ENCODE measurements around the gene LRRN2. TPM values are rescaled to one million over a fixed set of nuclear protein-coding genes. Genes with fewer than 3 reads are reported as not detected.

LRRN2 gene
- total RNA-seq, 1 donor from 2014 or later = 4.9 TPM

GRCh38 chr1:204672482-204673121, 12.9 kb downstream of the LRRN2 start:
- TF ChIP-seq CTCF (IDR thresholded peaks at IDR 0.05; ENCODE audit: insufficient read depth, low read depth, low read length) = no peak
- TF ChIP-seq EZH2 (IDR thresholded peaks at IDR 0.05; ENCODE audit: insufficient read depth, low read length) = no peak

GRCh38 chr1:204672069-204672468, 13.5 kb downstream of the LRRN2 start:
- FAIRE-seq = no peak
- Histone ChIP-seq H4K20me1 (ENCODE audit: insufficient read depth, low read length) (no peaks in the 10 kb centered on the region), H3K79me2 (ENCODE audit: insufficient read depth, low read length) (no peaks in the 10 kb centered on the region), H3K27ac (ENCODE audit: low read depth, low read length) (no peak overlapping the region), H3K9me3 (ENCODE audit: insufficient read depth, low read depth, low read length) (peaks cover 2% of the 10 kb centered on the region), H2AFZ (ENCODE audit: low read depth, low read length) (no peak overlapping the region), H3K4me3 (ENCODE audit: insufficient read depth, low read depth, low read length) (no peak overlapping the region), H3K9ac (ENCODE audit: low read length) (no peak overlapping the region), H3K4me1 (ENCODE audit: insufficient read depth, low read length) (peaks cover 6% of the 10 kb centered on the region), H3K27me3 (ENCODE audit: insufficient read depth, low read length) (peaks cover 12% of the 10 kb centered on the region), H3K4me2 (ENCODE audit: low read length) (no peak overlapping the region), H3K36me3 (ENCODE audit: insufficient read depth, low read length) (no peaks in the 10 kb centered on the region)
- H3K9me3 Mint-ChIP-seq (ENCODE audit: unreplicated experiment) = no peaks in the 10 kb centered on the region
- no peak overlapping the region for H3K4me3 Mint-ChIP-seq (ENCODE audit: unreplicated experiment)
- TF ChIP-seq EZH2 (IDR thresholded peaks at IDR 0.05; ENCODE audit: insufficient read depth, low read length) (no peak), CTCF (IDR thresholded peaks at IDR 0.05; ENCODE audit: insufficient read depth, low read depth, low read length) (no peak)
- no peaks in the 10 kb centered on the region for H3K4me1 Mint-ChIP-seq (ENCODE audit: low read depth, unreplicated experiment)
- no peak for DNase-seq (ENCODE audit: low read depth)
- H3K27ac Mint-ChIP-seq (ENCODE audit: unreplicated experiment) = no peak overlapping the region
- H3K27me3 Mint-ChIP-seq (ENCODE audit: low read depth, unreplicated experiment) = peaks cover 17% of the 10 kb centered on the region
- peaks cover 2% of the 10 kb centered on the region for H3K36me3 Mint-ChIP-seq (ENCODE audit: low read depth, unreplicated experiment)

More at GRCh38 chr1:204672482-204673121, 12.9 kb downstream of the LRRN2 start:
- H3K27me3 ChIP-seq (ENCODE audit: insufficient read depth, low read length) = peaks cover 12% of the 10 kb centered on the region
- Mint-ChIP-seq H3K4me1 (ENCODE audit: low read depth, unreplicated experiment) (no peaks in the 10 kb centered on the region), H3K36me3 (ENCODE audit: low read depth, unreplicated experiment) (peaks cover 2% of the 10 kb centered on the region), H3K4me3 (ENCODE audit: unreplicated experiment) (no peak overlapping the region), H3K27me3 (ENCODE audit: low read depth, unreplicated experiment) (peaks cover 19% of the 10 kb centered on the region), H3K9me3 (ENCODE audit: unreplicated experiment) (no peaks in the 10 kb centered on the region), H3K27ac (ENCODE audit: unreplicated experiment) (no peak overlapping the region)
- no peaks in the 10 kb centered on the region for H3K79me2 ChIP-seq (ENCODE audit: insufficient read depth, low read length)
- no peak overlapping the region for H3K4me3 ChIP-seq (ENCODE audit: insufficient read depth, low read depth, low read length)
- H3K27ac ChIP-seq (ENCODE audit: low read depth, low read length) = no peak overlapping the region
- FAIRE-seq (no peak), DNase-seq (ENCODE audit: low read depth) (no peak)
- no peak overlapping the region for H3K4me2 ChIP-seq (ENCODE audit: low read length)
- no peaks in the 10 kb centered on the region for H4K20me1 ChIP-seq (ENCODE audit: insufficient read depth, low read length)
- no peaks in the 10 kb centered on the region for H3K36me3 ChIP-seq (ENCODE audit: insufficient read depth, low read length)
- H3K4me1 ChIP-seq (ENCODE audit: insufficient read depth, low read length) = peaks cover 6% of the 10 kb centered on the region
- H3K9me3 ChIP-seq (ENCODE audit: insufficient read depth, low read depth, low read length) = peaks cover 2% of the 10 kb centered on the region
- no peak overlapping the region for H2AFZ ChIP-seq (ENCODE audit: low read depth, low read length)
- no peak overlapping the region for H3K9ac ChIP-seq (ENCODE audit: low read length)

Measured in astrocyte (in vitro differentiated cells and primary cell).